Esophagus squamous epithelium (tissue), 5 donors: ENCODE measurements around the gene METTL3. TPM values are rescaled to one million over a fixed set of nuclear protein-coding genes. Genes with fewer than 3 reads are reported as not detected.

Experiments
- DNase-seq: peaks from one replicate; lab custom pipeline; 2025; lab: John Stamatoyannopoulos, UW
- H3K27ac ChIP-seq, 4 donors: fragments of 200-600 bp; sonication (generic); one replicate each; pipeline ENCODE4 v1.5.1; 2016 to 2019; ENCODE audit warnings: mild to moderate bottlenecking in 1 of 4
- H3K27me3 ChIP-seq, 4 donors: fragments of 200-600 bp; sonication (generic); 1 replicate in 3 of 4; 2 replicates in 1 of 4; pipeline versions ENCODE4 v1.5.1 to v1.6.0; 2017 to 2021; ENCODE audit warnings: antibody characterized with exemption in 1 of 4
- H3K36me3 ChIP-seq, 3 donors: fragments of 200-600 bp; sonication (generic); one replicate each; pipeline ENCODE4 v1.5.1; 2016 to 2019
- H3K4me1 ChIP-seq, 3 donors: fragments of 200-600 bp; sonication (generic); one replicate each; pipeline ENCODE4 v1.5.1; 2017 to 2019
- H3K4me3 ChIP-seq, 4 donors: fragments of 200-600 bp; sonication (generic); 1 replicate in 3 of 4; 2 replicates in 1 of 4; pipeline ENCODE4 v1.5.1; 2016 to 2019; ENCODE audit warnings: mild to moderate bottlenecking in 2 of 4, moderate library complexity in 1 of 4
- H3K9me3 ChIP-seq, 3 donors: fragments of 200-600 bp; sonication (generic); one replicate each; pipeline ENCODE4 v1.5.1; 2016 to 2019
- POLR2A ChIP-seq, 4 donors: fragments of 450-650 bp; IDR thresholded peaks; one replicate each; pipeline ENCODE4 v1.6.1; 2017; ENCODE audit warnings: antibody characterized with exemption in 4 of 4, mild to moderate bottlenecking in 4 of 4, moderate library complexity in 3 of 4
- WGBS, 2 donors: methylation state at CpG; one replicate each; pipeline ENCODE4 v1.1.5; 2018; 5-methylcytosine and 5-hydroxymethylcytosine counted together
- intact Hi-C: fragments of 100-400 bp; cut with DNase I; formaldehyde crosslinking; loops from one replicate; pipeline ENCODE4 v1.15.0; 2022
- total RNA-seq, 4 donors: library from RNA; depleted of rRNA; stranded (reverse); fragments of >200 nt; gene quantifications; one replicate each; pipeline ENCODE4 v1.1.0, GENCODE V29; 2016
- TF ChIP-seq, protein P1 (sequence below), 6 experiments: fragments of 450-650 bp in 4 of 6; fragments of 200-600 bp in 2 of 6; sonication (generic) in 2 of 6; IDR thresholded peaks; one replicate each; pipeline ENCODE4 v1.5.1; 2016 to 2019; ENCODE audit warnings: antibody characterized with exemption in 6 of 6, mild to moderate bottlenecking in 4 of 6, moderate library complexity in 4 of 6
- donor health status: DM: yes; HTN: yes; CAD: no.

The METTL3 gene
- total RNA-seq, result 10 to 100 TPM; 26.0 to 65.0 (median 33.7) TPM

DNA sequence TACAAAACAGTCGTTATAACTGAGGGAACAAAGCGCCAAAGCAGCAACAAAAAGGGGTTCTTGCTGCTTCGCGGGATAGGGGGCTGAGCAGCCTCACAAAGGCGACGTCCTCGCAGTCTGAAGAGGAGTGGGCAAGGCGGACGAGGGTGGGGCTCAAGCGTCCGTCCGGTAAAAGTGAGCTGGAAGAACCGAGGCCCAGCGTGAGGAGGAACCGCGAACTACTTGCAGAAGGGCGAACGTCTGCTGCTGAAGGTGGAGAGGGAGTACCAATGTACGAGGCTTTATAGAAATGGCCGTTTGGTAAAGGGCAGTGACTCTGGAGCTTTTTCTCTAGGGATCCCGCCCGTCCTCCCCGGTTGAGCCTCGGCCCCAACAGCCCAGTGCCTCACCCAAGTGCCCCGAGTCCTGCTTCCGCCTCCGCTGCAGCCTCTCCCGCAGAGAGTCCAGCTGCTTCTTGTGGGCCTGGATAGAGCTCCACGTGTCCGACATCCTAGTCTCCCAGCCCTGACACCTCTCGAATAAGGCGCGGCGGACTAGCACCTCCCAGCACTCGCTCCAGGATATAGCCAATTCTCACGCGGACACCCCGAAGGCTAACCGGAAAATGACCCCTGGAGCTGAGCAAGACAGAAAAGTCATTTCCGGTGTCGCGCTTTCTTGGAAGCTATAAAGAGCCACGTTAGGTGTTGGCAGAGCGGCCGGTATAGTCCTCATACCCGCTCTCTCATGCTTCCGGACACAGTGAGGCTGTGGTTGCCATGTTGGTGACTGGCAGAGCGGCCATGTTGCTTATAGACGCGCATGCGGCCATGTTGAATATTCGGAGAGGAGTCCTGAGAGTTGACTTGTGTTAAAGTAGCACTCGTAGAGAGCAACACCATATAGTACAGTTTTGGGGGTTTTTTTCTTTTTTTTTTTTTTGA is at the start of gene METTL3:
METTL3 (minus strand) TSS at position 606 of the 923 bp plus-strand sequence; CDS start at position 489, 117 bp downstream.
- Histone ChIP-seq H3K27me3 (no peaks in the 10 kb centered on the region), H3K36me3 (peaks cover 0 to 31% (median 0%) of the 10 kb centered on the region in 3 donors), H3K4me1 (peaks cover 13 to 38% (median 17%) of the 10 kb centered on the region in 3 donors), H3K9me3 (no peaks in the 10 kb centered on the region), H3K4me3 (peak within 1 kb of the TSS; percentile 55 to 93 (median 88)), H3K27ac (peak within 1 kb of the TSS; percentile 77 to 91 (median 88))
- TF ChIP-seq, protein P1, sequence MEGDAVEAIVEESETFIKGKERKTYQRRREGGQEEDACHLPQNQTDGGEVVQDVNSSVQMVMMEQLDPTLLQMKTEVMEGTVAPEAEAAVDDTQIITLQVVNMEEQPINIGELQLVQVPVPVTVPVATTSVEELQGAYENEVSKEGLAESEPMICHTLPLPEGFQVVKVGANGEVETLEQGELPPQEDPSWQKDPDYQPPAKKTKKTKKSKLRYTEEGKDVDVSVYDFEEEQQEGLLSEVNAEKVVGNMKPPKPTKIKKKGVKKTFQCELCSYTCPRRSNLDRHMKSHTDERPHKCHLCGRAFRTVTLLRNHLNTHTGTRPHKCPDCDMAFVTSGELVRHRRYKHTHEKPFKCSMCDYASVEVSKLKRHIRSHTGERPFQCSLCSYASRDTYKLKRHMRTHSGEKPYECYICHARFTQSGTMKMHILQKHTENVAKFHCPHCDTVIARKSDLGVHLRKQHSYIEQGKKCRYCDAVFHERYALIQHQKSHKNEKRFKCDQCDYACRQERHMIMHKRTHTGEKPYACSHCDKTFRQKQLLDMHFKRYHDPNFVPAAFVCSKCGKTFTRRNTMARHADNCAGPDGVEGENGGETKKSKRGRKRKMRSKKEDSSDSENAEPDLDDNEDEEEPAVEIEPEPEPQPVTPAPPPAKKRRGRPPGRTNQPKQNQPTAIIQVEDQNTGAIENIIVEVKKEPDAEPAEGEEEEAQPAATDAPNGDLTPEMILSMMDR (IDR thresholded peaks at IDR 0.05), result no peak
- peak in 1 of 4 donors; percentile 12 for TF ChIP-seq POLR2A (IDR thresholded peaks at IDR 0.05)
- peak; percentile 91 for DNase-seq
- intact Hi-C loops, result no loop called here
- WGBS, 2 donors, result 0% methylated on average over 21 to 46 of the region's 53 CpGs

DNA sequence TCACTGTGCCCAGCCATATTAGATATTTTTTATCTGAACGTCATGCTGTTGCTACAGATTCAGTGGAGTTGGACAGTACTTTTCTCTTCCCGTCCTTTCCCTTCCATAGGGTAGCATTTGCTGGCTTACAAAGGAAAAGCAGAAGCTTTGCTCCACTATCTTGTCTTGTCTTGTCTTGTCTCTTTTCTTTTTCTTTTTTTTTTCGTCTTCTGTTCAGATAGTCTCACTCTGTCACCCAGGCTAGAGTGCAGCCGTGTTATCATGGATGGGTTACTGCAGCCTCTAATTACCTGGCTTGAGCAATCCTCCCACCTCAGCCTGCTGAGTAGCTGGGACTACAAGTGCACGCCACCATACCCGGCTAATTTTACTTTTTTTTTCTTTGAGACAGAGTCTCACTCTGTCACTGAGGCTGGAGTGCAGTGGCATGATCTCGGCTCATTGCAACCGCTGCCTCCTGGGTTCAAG is 47.6 kb upstream of the METTL3 start:
- 68 to 73% methylated on average over 8 of the region's 8 CpGs for WGBS, 2 donors
- intact Hi-C loops, result loop anchor here (10.0 kb wide), 1 partner anchor 64 kb away; no protein-coding TSS in a partner anchor

DNA sequence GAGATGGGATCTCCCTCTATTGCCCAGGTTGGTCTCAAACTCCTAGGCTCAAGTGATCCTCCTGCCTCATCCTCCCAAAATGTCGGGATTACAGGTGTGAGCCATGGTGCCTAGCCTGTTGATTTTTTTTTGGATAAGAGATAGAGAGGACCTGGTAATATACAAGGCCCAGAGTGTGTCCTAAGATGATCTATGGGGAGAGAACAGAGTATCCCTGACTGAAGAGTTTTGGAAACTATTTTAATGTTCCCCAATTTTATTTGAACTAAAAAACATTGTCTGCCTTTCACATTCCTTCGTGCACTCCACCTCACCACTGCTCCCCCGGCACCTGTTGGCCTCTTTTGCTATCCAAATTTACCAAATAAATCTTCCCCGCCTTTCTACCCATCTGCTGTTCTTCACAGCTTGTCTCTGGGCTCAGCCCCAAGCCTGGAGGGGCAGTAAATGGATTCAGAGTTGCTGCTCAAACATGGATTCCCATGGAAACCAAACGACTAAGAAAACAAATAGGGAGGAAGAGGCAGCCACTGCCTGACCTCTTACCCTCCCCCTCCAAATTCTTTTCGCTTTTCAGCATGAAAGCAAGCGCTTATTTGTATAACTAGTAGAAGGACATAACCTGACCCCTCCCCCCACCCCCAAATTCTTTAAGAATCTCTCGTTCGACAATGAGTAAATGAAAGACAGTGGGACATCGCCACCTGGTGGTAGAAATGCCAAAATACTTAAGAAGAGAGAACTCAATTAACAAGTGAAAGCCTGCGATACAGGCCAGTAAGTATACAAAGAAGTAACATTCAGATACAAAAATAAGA is 46.2 kb upstream of the METTL3 start:
- TF ChIP-seq, protein P1 (IDR thresholded peaks at IDR 0.05), result peak; percentile 49 to 74 (median 64)
- no peak for TF ChIP-seq POLR2A (IDR thresholded peaks at IDR 0.05)
- no peaks in the 10 kb centered on the region for H3K27me3 ChIP-seq
- H3K36me3 ChIP-seq, result no peaks in the 10 kb centered on the region
- H3K9me3 ChIP-seq, result no peaks in the 10 kb centered on the region
- H3K27ac ChIP-seq, result peak overlapping the region; percentile 2 to 71 (median 68)
- H3K4me3 ChIP-seq, result peak overlapping the region; percentile 12 to 58 (median 39)
- 7 to 8% methylated on average over 11 of the region's 11 CpGs for WGBS, 2 donors
- peaks cover 0 to 18% (median 3%) of the 10 kb centered on the region in 3 donors for H3K4me1 ChIP-seq
- intact Hi-C loops, result loop anchor here (10.0 kb wide), 1 partner anchor 62 kb away; no protein-coding TSS in a partner anchor
- peak; percentile 20 for DNase-seq

More for the DNA sequence above, 47.6 kb upstream of the METTL3 start:
- no peak for TF ChIP-seq POLR2A (IDR thresholded peaks at IDR 0.05)
- TF ChIP-seq, protein P1 (IDR thresholded peaks at IDR 0.05), result no peak
- Histone ChIP-seq H3K9me3 (no peaks in the 10 kb centered on the region), H3K4me3 (no peak overlapping the region), H3K27me3 (no peaks in the 10 kb centered on the region), H3K4me1 (peaks cover 0 to 18% (median 3%) of the 10 kb centered on the region in 3 donors), H3K27ac (no peak overlapping the region), H3K36me3 (no peaks in the 10 kb centered on the region)
- no peak for DNase-seq

DNA sequence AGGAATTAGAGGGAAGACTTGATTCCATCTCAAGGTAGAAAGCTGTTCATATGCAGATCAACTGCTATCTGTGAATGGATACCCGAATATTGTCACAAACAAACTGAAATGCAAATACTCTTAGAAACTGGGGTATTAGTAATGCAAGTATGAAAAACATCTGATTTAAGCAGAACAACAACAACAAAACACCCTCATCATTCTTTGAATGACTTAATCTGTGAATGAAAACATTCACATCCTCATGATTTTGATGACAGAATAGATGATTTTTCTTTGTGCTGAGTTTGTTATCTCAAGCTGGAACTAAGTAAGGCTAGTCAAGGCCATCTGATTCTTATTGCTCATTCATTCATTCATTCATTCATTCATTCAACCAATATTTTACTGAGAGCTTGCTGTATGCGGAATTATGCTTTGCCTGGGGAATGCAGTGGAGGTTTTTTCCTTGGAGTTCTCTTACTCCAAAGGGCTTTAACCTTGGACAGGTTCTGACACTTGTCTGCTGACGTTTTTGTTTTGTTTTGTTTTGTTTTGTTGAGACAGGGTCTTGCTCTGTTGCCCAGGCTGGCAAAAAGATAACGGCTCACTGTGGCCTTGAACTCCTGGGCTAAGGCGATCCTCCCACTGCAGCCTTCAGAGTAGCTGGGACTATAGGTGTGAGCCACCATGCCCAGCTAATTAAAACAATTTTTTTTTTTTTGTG is 45.4 kb upstream of the METTL3 start:
- Histone ChIP-seq H3K27me3 (no peaks in the 10 kb centered on the region), H3K27ac (peak overlapping the region in 2 of 4 donors; percentile 70 to 71), H3K4me3 (no peak overlapping the region), H3K9me3 (no peaks in the 10 kb centered on the region), H3K4me1 (peaks cover 0 to 18% (median 3%) of the 10 kb centered on the region in 3 donors), H3K36me3 (no peaks in the 10 kb centered on the region)
- WGBS, 2 donors, result 42 to 49% methylated on average over 3 to 5 of the region's 5 CpGs
- no peak for DNase-seq
- intact Hi-C loops, result loop anchor here (10.0 kb wide), 1 partner anchor 62 kb away; no protein-coding TSS in a partner anchor
- TF ChIP-seq, protein P1 (IDR thresholded peaks at IDR 0.05), result no peak
- TF ChIP-seq POLR2A (IDR thresholded peaks at IDR 0.05), result no peak
